Measurements from ENCODE around the gene MAGEB2.

DNA sequence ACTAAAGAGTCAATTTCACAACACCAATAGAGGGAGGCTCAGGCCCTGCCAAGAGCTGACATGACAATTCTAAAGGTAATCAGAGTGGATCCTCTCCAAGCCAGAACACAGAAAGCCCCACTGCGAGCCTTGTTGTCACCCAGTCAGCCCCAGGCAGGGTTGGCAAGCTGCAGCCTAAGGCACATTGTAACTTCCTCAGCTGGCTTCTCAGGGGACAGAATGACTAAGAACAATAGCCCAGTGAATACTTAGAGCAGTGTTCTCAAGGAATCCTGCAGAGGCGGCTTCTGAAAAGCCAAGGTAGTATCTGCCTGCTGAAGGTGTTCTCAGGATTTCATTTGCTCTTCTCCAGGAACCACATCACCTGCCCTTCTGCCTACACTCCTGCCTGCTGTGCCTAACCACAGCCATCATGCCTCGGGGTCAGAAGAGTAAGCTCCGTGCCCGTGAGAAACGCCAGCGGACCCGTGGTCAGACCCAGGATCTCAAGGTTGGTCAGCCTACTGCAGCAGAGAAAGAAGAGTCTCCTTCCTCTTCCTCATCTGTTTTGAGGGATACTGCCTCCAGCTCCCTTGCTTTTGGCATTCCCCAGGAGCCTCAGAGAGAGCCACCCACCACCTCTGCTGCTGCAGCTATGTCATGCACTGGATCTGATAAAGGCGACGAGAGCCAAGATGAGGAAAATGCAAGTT is 26.5 kb downstream of the MAGEB2 start, which contains the start of gene MAGEB4:
- TF ChIP-seq EP300 (conservative IDR thresholded peaks at IDR 0.05; ENCODE audit: poor library complexity, severe bottlenecking) (no peak), TAF1 (IDR thresholded peaks at IDR 0.05; ENCODE audit: low read depth) (no peak)
- TF ChIP-seq, protein P1, sequence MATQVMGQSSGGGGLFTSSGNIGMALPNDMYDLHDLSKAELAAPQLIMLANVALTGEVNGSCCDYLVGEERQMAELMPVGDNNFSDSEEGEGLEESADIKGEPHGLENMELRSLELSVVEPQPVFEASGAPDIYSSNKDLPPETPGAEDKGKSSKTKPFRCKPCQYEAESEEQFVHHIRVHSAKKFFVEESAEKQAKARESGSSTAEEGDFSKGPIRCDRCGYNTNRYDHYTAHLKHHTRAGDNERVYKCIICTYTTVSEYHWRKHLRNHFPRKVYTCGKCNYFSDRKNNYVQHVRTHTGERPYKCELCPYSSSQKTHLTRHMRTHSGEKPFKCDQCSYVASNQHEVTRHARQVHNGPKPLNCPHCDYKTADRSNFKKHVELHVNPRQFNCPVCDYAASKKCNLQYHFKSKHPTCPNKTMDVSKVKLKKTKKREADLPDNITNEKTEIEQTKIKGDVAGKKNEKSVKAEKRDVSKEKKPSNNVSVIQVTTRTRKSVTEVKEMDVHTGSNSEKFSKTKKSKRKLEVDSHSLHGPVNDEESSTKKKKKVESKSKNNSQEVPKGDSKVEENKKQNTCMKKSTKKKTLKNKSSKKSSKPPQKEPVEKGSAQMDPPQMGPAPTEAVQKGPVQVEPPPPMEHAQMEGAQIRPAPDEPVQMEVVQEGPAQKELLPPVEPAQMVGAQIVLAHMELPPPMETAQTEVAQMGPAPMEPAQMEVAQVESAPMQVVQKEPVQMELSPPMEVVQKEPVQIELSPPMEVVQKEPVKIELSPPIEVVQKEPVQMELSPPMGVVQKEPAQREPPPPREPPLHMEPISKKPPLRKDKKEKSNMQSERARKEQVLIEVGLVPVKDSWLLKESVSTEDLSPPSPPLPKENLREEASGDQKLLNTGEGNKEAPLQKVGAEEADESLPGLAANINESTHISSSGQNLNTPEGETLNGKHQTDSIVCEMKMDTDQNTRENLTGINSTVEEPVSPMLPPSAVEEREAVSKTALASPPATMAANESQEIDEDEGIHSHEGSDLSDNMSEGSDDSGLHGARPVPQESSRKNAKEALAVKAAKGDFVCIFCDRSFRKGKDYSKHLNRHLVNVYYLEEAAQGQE (IDR thresholded peaks at IDR 0.05; ENCODE audit: borderline replicate concordance) = no peak
- TF ChIP-seq, protein P2, sequence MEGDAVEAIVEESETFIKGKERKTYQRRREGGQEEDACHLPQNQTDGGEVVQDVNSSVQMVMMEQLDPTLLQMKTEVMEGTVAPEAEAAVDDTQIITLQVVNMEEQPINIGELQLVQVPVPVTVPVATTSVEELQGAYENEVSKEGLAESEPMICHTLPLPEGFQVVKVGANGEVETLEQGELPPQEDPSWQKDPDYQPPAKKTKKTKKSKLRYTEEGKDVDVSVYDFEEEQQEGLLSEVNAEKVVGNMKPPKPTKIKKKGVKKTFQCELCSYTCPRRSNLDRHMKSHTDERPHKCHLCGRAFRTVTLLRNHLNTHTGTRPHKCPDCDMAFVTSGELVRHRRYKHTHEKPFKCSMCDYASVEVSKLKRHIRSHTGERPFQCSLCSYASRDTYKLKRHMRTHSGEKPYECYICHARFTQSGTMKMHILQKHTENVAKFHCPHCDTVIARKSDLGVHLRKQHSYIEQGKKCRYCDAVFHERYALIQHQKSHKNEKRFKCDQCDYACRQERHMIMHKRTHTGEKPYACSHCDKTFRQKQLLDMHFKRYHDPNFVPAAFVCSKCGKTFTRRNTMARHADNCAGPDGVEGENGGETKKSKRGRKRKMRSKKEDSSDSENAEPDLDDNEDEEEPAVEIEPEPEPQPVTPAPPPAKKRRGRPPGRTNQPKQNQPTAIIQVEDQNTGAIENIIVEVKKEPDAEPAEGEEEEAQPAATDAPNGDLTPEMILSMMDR (IDR thresholded peaks at IDR 0.05; ENCODE audit: poor library complexity, severe bottlenecking) = no peak
